Measurements from ENCODE around the gene PKNOX2.

Gene PKNOX2

DNA sequence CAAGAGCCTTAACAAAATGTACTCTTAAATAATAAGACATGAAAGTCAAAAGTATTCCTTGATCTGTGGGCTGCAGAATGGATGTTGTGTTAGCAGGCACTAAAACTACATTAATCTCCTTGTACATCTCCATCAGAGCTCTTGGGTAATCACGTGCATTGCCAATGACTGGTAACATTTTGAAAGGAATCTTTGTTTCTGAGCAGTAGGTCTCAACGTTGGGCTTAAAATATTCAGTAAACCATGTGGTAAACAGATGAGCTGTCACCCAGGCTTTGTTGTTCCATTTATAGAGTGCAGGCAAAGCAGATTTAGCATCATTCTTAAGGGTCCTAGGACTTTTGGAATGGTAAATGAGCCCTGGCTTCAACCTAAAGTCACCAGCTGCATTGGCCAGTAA lies 152.9 kb downstream of the PKNOX2 start:
- no peak for FAIRE-seq

DNA sequence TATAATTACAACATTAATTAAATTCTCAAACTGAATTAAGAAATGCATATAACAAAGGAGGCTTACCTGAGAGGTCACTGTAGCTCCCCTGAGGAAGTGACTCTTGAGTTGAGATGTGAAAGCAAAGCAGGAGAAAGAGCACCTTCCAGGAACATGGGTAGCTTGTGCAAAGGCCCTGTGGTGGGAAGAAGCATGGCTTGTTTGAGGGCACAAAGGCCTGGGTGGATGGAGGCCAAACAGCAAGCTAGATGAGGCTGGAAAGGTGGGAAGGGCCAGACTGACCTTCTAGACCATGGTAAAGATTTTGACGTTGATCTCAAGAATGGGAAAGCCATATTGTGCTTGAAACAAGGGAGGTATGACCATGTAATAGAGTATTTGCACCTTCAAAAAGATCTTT lies 155.1 kb downstream of the PKNOX2 start:
- FAIRE-seq: no peak

- FAIRE-seq: no peak
Measured at GRCh38 chr11:125320347-125321076, 156.0 kb downstream of the PKNOX2 start.

GRCh38 chr11:125322289-125322688 lies 157.7 kb downstream of the PKNOX2 start:
- FAIRE-seq: no peak

GRCh38 chr11:125325196-125325595 lies 160.6 kb downstream of the PKNOX2 start:
- no peak for FAIRE-seq

DNA sequence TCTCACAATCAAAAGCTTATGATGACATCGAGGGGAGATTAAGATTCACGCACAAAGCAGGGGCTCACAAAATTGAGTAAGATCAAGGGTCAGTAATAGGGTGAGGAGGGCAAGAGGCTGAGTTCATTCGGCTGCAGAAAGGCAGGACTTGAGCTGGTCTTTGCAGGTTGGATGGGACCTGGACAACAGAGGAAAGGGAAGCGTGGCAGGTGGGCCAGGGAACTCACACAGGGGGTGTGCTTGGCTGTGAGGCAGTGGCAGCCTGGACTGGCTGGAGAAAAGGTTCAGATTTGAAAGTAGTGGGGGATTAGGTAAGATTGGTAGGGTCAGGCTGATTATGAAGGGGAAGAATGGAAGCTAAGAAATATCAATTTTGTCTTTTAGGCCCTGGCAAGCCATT lies 161.6 kb downstream of the PKNOX2 start:
- FAIRE-seq: no peak

DNA sequence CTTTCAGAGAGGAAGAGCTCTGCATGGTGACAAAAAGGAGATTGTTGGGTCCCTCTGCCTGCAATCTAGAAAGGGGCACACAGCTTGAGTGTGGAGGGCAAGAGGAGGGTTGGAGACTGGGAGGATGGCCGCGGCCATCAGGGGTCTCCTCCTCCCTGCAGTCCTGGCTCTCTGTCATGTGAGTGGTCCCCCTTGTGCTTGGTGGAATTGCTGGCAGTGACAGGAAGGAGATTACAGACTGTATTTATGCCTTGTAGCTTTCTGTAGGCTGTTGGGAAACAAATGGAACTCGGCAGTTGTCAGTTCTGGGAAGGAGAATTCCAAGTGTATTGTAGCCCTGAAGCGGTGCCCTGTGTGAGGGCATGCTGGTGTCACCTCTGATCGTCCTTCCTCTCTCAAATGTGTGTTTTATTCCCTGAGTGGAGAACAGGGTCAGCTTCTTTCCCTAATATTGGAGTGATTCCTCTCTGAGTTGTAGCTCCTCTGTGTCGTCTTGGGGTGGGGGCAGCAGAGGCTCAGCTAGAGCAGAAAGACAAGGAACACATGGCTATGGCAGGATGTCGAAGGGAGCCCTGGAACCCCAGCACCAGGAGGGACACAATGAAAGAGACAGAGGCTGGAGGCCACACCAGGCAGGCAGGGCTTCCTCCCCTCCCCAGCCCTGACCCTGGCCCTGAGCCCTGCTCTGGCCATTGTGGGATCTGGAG lies 163.1 kb downstream of the PKNOX2 start:
- no peak for FAIRE-seq

DNA sequence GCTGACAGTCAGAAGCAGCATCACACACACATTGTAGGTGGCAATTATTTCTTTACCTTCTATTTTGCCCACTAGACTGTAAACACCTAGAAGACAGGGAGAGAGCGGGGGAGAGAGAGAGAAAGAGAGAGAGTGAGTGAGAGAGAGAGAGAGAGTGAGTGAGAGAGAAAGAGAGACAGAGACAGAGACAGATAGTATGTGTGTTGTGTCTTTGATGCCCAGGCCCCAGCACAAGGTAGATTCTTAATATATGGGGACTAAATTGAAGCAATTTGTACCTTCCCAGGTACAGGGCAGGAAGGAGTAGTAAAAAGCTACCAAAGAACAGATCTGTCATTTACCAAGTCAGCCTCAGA lies 163.7 kb downstream of the PKNOX2 start:
- no peak for FAIRE-seq

DNA sequence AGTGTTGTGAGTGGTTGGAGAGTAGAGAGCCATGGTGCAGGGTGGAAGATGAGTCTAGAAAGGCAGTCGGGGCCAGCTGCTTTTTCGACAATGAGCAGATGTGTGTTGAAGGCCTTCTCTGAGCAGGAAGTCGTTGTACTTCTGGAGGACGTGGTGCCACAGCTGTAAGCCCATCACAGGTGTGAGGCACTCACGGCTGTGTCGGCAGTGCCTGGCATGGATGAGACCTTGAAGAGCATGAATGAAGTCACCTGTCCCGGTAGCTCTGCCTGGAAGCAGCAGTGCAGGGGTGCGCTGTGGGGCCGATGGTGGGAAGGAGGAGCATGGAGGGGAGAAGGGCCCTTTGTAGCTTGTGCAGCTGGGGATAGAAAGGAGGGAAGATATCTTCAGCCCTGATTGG lies 165.2 kb downstream of the PKNOX2 start:
- FAIRE-seq: no peak

- no peak for FAIRE-seq
Measured at GRCh38 chr11:125330462-125331325, 166.1 kb downstream of the PKNOX2 start.

DNA sequence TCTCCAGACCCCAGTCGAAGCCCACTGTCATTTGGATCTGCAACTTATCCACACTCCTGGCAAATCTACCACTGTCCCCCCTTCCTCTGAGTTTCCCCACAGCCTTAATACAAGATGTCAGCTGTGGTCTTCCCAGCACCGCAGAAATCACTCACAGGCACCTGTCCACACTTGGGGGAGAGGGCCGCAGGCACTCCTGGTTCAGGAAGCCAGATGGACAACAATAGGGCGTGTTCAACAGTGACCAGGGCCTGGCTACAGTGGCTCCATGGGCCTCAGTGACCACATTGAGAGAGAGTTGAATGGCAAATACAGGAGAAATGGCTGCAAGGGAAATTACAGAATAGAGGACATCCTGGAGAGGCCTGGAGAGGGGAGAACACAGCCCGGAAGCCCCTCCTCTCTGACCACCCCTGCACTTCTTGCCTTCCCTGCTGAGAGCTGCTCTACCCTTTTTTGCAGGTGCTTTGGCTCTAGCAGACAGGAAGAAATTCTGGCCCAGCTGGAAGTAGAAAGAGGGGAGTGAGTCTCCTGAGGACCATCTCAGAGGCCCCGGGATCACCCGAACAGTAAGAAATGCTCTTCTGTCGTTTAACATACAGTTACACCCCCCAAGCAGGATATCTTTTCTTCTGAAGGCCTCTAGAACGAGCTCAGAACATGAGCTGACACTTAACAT lies 166.9 kb downstream of the PKNOX2 start:
- no peak for FAIRE-seq

DNA sequence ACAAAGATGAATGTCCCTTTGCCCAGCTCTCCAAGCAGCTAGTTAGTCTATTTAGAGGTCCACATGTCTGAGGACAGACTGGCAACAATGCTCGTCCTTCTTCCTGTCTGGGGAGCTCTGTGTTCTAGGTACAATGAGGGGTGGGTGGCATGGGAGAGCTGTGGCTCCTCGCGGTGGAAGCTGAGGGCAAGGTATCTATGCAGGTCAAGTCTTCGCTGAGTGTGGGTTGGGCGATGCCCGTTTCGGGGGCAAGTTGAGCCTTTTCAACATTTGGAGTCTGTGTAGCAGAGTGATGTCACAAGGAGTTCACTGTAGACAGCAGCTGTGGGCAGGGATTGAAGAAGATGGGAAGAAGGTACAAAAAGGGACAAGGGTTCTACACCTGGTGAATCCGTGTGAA lies 168.3 kb downstream of the PKNOX2 start:
- no peak for FAIRE-seq

GRCh38 chr11:125333354-125334073 lies 169.0 kb downstream of the PKNOX2 start:
- no peak for FAIRE-seq

DNA sequence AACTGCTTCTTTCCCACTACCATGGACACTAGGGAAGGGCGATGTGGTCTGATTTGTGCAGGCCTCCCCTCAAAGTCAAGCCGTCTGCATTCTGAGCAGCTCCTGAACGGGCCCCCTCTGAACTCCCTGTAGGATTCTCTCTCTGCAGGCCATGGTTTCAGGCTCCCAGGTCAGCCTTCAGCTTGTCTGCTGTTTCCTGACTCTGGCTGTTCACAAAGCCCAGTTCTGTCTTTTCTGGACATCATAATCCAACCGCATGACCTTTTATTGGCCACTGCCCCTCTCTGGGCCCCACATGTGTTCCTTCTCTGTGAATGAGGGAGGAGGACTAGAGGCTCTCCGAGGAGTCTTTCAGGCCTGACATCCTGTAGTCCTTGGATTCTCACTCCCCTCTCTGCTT lies 170.6 kb downstream of the PKNOX2 start:
- no peak for FAIRE-seq

DNA sequence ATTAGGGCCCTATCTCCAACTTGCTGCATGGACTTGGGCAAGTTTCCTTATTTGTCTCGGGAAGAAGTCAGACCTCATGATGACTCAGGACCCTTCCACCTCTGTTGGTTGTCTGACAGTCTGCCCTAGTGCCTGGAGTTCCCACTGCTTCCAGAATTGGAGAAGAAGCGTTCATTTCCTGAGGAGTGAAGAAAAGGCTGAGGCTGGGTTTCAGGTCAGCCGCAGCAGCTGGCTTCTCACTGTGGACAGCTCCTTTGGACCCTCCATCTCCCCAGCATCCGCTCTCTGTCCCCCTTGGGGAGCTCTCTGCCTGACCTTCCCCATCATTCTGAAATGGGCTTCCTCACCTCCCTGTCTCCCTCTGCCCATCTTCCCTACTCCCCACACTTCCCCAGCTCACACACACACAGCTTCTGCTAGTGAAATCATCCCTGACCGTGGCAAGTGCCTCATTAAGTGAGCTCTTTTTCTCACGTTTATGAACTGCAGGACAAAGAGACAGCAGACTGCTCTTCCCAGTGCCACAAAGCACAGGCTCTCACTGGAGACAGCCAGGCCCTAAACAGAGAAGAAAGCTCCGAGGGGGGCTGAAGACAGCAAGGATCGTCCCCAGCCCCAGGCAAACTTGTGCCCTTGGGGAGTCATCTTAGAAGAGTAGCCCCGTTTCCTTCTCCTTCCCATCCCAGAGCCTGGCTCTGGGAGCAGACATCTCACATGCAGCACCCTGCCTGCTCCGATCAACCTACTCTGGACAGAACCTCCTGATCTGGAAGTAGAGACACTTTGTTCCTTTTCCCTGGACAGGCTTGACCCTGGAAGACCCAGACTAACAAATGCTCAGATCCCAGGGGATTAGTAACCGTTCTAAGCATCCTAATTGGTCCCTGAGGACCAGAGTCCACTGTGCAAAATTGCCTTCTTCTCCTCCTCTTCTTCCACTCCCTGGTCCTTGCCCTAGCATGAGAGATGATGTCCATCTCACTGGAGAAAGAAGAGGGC lies 173.6 kb downstream of the PKNOX2 start:
- FAIRE-seq: no peak

DNA sequence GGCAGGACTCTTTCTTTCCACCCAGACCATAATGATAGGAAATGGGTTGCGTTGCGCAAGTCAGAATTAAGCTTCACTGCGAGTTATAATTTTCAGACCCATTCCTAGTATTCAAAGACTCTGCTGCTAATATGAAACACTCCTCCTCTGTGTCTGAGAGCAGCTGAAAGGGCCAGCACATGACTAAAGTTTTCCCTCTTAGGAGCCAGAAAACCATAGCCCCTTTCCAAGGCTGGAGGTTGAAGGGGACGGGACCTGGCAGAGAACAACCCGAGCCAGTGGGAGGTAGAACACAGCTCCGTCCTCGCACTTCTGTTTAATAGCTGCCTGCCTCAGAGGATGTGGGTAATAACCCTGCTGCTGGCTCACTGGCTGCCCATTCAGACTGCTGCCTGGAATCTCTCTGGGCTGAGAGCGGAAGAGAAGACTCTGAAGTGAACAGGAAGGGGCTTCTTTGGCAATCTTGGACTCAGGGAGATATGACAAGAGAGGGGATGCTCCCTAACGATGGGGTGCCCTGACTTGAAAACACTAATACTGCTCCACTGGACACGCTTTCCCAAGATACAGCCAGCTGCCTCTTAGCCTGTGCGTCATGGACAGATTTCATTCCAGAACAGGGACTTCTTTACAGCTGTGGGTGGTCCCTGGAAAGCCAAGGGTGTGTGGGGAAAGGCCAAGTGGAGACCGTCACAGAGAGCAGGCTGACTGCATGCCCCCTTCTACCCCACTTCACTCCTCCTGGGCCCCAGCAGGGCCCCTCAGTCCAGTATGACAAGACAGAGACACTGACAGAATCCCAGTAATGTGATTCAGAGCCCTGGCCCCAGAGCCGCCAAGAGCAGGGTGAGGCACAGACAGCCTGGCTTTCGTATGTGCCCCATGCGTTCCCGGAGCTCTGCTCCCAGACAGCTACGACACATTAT lies 174.6 kb downstream of the PKNOX2 start:
- FAIRE-seq: no peak

GRCh38 chr11:125341676-125342075 lies 177.1 kb downstream of the PKNOX2 start:
- no peak for FAIRE-seq

DNA sequence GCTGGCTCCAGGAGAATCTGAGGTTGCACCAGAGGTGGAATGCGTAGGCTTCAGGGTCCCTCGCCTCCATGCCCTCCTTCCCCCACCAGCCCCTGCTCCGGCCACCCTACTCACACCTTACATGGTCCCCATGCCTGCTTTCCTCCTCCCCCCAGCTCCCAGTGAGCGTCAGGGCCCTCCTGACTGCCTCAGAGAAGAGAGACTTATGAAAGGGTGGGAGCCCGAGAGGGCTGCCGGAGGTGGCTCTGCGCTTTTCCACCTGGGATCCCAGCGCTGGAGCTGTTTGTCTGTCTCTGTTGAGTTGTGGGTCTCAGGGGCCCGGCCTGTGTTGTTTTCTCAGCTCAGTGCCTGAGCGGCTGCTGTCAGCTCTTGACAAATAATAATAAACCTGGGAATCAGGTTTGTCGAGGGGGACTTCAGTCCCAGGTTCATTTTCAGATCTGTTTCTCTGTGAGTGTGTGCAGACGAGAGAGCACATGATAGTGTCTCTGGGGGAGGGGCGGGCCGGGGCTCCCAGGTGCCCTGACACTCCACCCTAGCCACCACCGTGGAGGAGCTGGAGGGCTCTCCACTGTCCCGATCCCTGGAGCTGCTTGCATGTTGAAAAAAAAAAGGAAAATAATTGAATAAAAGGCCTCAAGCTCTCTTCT lies 177.9 kb downstream of the PKNOX2 start:
- FAIRE-seq: no peak

- no peak for FAIRE-seq
Measured at GRCh38 chr11:125343086-125343717, 178.7 kb downstream of the PKNOX2 start.

Data from A204.1 (cell line).